Neural progenitor cell (in vitro differentiated cells): ENCODE results near the gene RRBP1. TPM values are rescaled to one million over a fixed set of nuclear protein-coding genes. Genes with fewer than 3 reads are reported as not detected.

Source experiments
- DNase-seq: peaks from one replicate; pipeline ENCODE4 v3.0.0-alpha.2; 2016; ENCODE audit warnings: low spot score
- H2AFZ ChIP-seq: fragments of 200-600 bp; sonication (generic); replicated peaks from 2 replicates; pipeline ENCODE4 v1.6.1; 2016; ENCODE audit warnings: antibody characterized with exemption
- H3F3A ChIP-seq: fragments of 200-600 bp; sonication (generic); 2 replicates; pipeline ENCODE4 v1.6.1; 2016; ENCODE audit warnings: antibody characterized with exemption, low read depth
- H3K27ac ChIP-seq: fragments of 200-600 bp; sonication (generic); 2 replicates; pipeline ENCODE4 v1.5.1; 2016; ENCODE audit warnings: mild to moderate bottlenecking
- H3K27me3 ChIP-seq: fragments of 200-600 bp; sonication (generic); 2 replicates; pipeline ENCODE4 v1.6.1; 2016; ENCODE audit warnings: mild to moderate bottlenecking, moderate library complexity
- H3K36me3 ChIP-seq: fragments of 200-600 bp; sonication (generic); 2 replicates; pipeline ENCODE4 v1.5.1; 2016
- H3K4me1 ChIP-seq: fragments of 200-600 bp; sonication (generic); 2 replicates; pipeline ENCODE4 v1.6.1; 2016; ENCODE audit warnings: mixed run types
- H3K4me2 ChIP-seq: fragments of 200-600 bp; sonication (generic); 2 replicates; pipeline ENCODE4 v1.6.1; 2016
- H3K4me3 ChIP-seq: fragments of 200-600 bp; sonication (generic); 2 replicates; pipeline ENCODE4 v1.5.1; 2016
- H3K79me2 ChIP-seq: fragments of 200-600 bp; sonication (generic); 2 replicates; pipeline ENCODE4 v1.6.1; 2016; ENCODE audit warnings: low read depth
- H3K9ac ChIP-seq: fragments of 200-600 bp; sonication (generic); 2 replicates; pipeline ENCODE4 v1.6.1; 2016
- H3K9me3 ChIP-seq: fragments of 200-600 bp; sonication (generic); 2 replicates; pipeline ENCODE4 v1.5.1; 2016; ENCODE audit warnings: low read depth
- H4K20me1 ChIP-seq: fragments of 200-600 bp; sonication (generic); 2 replicates; pipeline ENCODE4 v1.6.1; 2016; ENCODE audit warnings: low read depth
- H3K27ac Mint-ChIP-seq: 3 replicates; pipeline ENCODE4 v1.8.0; 2021; ENCODE audit warnings: mixed read lengths
- H3K27me3 Mint-ChIP-seq: 2 replicates; pipeline ENCODE4 v1.8.0; 2022; ENCODE audit warnings: low read depth, mild to moderate bottlenecking, inconsistent platforms, moderate library complexity, mixed read lengths; ENCODE audit not compliant: insufficient read depth
- H3K36me3 Mint-ChIP-seq: 3 replicates; pipeline ENCODE4 v1.8.0; 2021; ENCODE audit warnings: mixed read lengths
- H3K4me1 Mint-ChIP-seq: 3 replicates; pipeline ENCODE4 v1.8.0; 2021; ENCODE audit warnings: mixed read lengths
- H3K4me3 Mint-ChIP-seq: 3 replicates; pipeline ENCODE4 v1.8.0; 2021; ENCODE audit warnings: mild to moderate bottlenecking, moderate library complexity, mixed read lengths
- H3K9me3 Mint-ChIP-seq: 3 replicates; pipeline ENCODE4 v1.8.0; 2020; ENCODE audit warnings: mixed read lengths
- CTCF ChIP-seq: fragments of 200-600 bp; sonication (generic); IDR thresholded peaks from 2 replicates; pipeline ENCODE4 v1.5.1; 2017; ENCODE audit warnings: antibody characterized with exemption, mild to moderate bottlenecking
- EZH2 ChIP-seq: fragments of 200-600 bp; sonication (generic); IDR thresholded peaks from 2 replicates; pipeline ENCODE4 v1.6.1; 2017; ENCODE audit warnings: antibody characterized with exemption, mild to moderate bottlenecking, moderate library complexity
- EZH2phosphoT487 ChIP-seq: fragments of 200-600 bp; sonication (generic); IDR thresholded peaks from 2 replicates; pipeline ENCODE4 v1.6.1; 2017; ENCODE audit warnings: antibody characterized with exemption
- total RNA-seq: library from RNA; depleted of rRNA; stranded (reverse); fragments of >200 nt; gene quantifications from 2 replicates; pipeline ENCODE4 v1.2.3, GENCODE V29; 2015; ENCODE audit warnings: low replicate concordance

RRBP1 gene, protein sequence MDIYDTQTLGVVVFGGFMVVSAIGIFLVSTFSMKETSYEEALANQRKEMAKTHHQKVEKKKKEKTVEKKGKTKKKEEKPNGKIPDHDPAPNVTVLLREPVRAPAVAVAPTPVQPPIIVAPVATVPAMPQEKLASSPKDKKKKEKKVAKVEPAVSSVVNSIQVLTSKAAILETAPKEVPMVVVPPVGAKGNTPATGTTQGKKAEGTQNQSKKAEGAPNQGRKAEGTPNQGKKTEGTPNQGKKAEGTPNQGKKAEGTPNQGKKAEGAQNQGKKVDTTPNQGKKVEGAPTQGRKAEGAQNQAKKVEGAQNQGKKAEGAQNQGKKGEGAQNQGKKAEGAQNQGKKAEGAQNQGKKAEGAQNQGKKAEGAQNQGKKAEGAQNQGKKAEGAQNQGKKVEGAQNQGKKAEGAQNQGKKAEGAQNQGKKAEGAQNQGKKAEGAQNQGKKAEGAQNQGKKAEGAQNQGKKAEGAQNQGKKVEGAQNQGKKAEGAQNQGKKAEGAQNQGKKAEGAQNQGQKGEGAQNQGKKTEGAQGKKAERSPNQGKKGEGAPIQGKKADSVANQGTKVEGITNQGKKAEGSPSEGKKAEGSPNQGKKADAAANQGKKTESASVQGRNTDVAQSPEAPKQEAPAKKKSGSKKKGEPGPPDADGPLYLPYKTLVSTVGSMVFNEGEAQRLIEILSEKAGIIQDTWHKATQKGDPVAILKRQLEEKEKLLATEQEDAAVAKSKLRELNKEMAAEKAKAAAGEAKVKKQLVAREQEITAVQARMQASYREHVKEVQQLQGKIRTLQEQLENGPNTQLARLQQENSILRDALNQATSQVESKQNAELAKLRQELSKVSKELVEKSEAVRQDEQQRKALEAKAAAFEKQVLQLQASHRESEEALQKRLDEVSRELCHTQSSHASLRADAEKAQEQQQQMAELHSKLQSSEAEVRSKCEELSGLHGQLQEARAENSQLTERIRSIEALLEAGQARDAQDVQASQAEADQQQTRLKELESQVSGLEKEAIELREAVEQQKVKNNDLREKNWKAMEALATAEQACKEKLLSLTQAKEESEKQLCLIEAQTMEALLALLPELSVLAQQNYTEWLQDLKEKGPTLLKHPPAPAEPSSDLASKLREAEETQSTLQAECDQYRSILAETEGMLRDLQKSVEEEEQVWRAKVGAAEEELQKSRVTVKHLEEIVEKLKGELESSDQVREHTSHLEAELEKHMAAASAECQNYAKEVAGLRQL (N-terminal part only)
- total RNA-seq = 18.2 and 35.2 TPM in 2 replicates

DNA sequence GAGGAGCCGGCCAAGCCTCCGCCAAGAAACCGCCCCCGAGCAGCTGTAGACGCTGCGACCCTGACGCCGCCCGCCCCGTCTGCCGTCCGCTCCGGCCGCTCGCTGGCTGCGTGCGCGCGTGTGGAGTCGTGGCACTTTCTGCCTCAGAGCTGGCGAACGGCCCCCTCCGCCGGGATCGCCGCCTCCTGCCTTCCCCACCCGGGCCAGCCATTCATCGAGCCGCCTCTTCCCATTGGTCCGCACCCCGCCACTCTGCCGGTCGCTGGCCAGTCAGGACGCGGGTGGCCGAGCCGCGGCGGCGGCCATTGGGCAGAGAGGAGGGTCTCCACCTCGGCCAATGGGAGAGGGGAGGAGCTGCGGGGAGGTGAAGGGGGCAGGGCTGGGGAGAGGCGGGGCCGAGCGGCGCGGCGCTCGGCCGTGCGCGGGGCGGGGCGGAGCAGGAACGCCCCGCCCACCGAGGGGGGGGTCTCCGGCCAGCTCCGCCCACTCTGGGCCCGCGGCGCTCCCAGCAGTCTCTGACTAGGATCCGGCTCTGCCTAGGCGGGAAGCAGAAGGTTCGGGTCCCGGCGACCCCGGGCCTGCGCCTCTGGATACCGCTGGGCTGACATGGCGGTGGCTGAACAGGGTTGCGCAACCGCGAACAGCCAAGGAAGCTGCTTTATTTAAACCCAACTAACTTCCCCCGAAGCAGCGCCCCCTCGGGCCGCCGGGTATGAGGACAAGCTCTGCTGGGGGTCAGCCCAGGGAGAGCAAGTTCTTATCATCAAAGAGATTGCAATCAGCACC lies at the start of gene RRBP1:
RRBP1 (minus strand) TSS at position 140 of the 786 bp plus-strand sequence. CDS start 21,735 bp downstream, outside the sequence.
- H3K4me1 ChIP-seq = peaks cover 13% of the 10 kb centered on the region

DNA sequence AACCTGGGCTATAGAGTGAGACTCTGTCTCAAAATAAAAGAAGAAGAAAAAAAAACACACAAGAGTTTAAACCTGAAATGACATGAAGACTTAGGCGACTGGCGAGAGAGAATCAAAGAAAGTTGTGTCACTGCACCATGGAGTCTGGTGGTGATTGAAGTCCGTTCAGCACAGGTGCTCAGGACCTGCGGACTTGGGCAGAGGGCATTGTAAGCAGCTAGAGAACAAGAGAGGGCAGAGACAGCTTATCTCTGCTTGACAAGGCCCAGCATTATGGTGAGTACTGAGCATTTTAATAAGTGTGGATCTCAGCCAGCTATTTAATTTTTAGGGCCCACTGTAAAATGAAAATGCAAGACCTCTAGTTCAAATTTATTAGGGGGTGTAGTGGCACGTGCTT lies 49.2 kb upstream of the RRBP1 start:
- Histone ChIP-seq H3K27me3 (no peaks in the 10 kb centered on the region), H3K4me1 (no peaks in the 10 kb centered on the region), H3K36me3 (no peaks in the 10 kb centered on the region), H4K20me1 (no peaks in the 10 kb centered on the region), H3K79me2 (no peaks in the 10 kb centered on the region), H2AFZ (no peak overlapping the region), H3K4me2 (no peak overlapping the region), H3K4me3 (no peak overlapping the region), H3K27ac (no peak overlapping the region), H3K9ac (no peak overlapping the region), H3K9me3 (no peaks in the 10 kb centered on the region), H3F3A (no peaks in the 10 kb centered on the region)
- Mint-ChIP-seq H3K27me3 (peaks cover 4% of the 10 kb centered on the region), H3K27ac (no peak overlapping the region), H3K4me1 (peaks cover 13% of the 10 kb centered on the region), H3K9me3 (peaks cover 2% of the 10 kb centered on the region), H3K36me3 (no peaks in the 10 kb centered on the region), H3K4me3 (no peak overlapping the region)
- DNase-seq = no peak
- no peak for TF ChIP-seq CTCF
- TF ChIP-seq EZH2phosphoT487 = no peak
- no peak for TF ChIP-seq EZH2

More for the DNA sequence above, at the start of gene RRBP1:
- H3K27me3 ChIP-seq = peaks cover 6% of the 10 kb centered on the region
- peak within 1 kb of the TSS; percentile 72 for H3K4me3 ChIP-seq
- Mint-ChIP-seq H3K27me3 (peaks cover 28% of the 10 kb centered on the region), H3K27ac (no peak within 1 kb of the TSS), H3K4me1 (peaks cover 20% of the 10 kb centered on the region), H3K36me3 (peaks cover 4% of the 10 kb centered on the region), H3K9me3 (peaks cover 5% of the 10 kb centered on the region), H3K4me3 (peak within 1 kb of the TSS; percentile 86)
- TF ChIP-seq EZH2phosphoT487 = no peak
- peak; percentile 92 for TF ChIP-seq CTCF
- no peak within 1 kb of the TSS for H3K27ac ChIP-seq
- H3K36me3 ChIP-seq = no peaks in the 10 kb centered on the region
- H4K20me1 ChIP-seq = peaks cover 28% of the 10 kb centered on the region
- peak; percentile 99 for DNase-seq
- H3K79me2 ChIP-seq = peaks cover 34% of the 10 kb centered on the region
- no peak within 1 kb of the TSS for H3K9ac ChIP-seq
- H3K4me2 ChIP-seq = peak within 1 kb of the TSS; percentile 93
- peaks cover 12% of the 10 kb centered on the region for H3F3A ChIP-seq
- H3K9me3 ChIP-seq = no peaks in the 10 kb centered on the region
- peak within 1 kb of the TSS; percentile 81 for H2AFZ ChIP-seq

- Histone ChIP-seq H3K9me3 (no peaks in the 10 kb centered on the region), H3K27me3 (no peaks in the 10 kb centered on the region), H3F3A (no peaks in the 10 kb centered on the region), H3K4me2 (no peak overlapping the region), H2AFZ (no peak overlapping the region), H3K36me3 (no peaks in the 10 kb centered on the region), H3K4me3 (no peak overlapping the region), H3K79me2 (no peaks in the 10 kb centered on the region), H3K9ac (no peak overlapping the region), H3K4me1 (no peaks in the 10 kb centered on the region), H4K20me1 (no peaks in the 10 kb centered on the region), H3K27ac (no peak overlapping the region)
- Mint-ChIP-seq H3K27me3 (peaks cover 4% of the 10 kb centered on the region), H3K9me3 (no peaks in the 10 kb centered on the region), H3K36me3 (no peaks in the 10 kb centered on the region), H3K4me3 (no peak overlapping the region), H3K27ac (no peak overlapping the region), H3K4me1 (peaks cover 6% of the 10 kb centered on the region)
- no peak for DNase-seq
- TF ChIP-seq EZH2phosphoT487 (no peak), CTCF (no peak), EZH2 (no peak)
Observed at GRCh38 chr20:17730071-17730470, 48.0 kb upstream of the RRBP1 start.
